ENCODE results near the gene CAPN5.
"Not testable (repeated sequence)": the region's sequence is repeated elsewhere in the genome, so short reads cannot be mapped to it uniquely, and the experiment has no call there.

CAPN5 gene

DNA sequence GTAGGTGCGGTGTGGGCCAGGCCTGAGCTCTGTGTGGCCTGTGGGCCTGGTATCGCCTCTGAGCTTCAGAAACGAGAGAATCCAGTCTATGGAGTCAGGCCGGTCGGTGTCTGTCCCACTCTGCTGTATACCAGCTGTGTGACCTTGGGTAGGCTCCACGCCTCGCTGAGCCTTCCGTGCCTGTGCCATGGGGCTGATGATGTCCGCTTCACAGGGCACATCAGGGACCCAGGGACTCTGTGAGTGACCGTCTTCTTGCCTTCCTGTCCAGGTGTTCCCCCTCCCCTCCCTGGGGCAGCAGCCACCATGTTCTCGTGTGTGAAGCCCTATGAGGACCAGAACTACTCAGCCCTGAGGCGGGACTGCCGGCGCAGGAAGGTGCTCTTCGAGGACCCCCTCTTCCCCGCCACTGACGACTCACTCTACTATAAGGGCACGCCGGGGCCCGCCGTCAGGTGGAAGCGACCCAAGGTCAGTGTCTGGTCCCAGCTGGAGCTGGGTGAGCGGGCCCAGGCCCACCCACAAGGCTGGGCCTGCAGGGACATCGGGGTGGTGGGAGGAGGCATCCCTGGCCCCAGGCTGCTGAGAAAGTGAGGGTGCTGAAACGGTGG lies 17.9 kb downstream of the CAPN5 start:
- no peak for DNase-seq (ENCODE audit: low spot score)

DNA sequence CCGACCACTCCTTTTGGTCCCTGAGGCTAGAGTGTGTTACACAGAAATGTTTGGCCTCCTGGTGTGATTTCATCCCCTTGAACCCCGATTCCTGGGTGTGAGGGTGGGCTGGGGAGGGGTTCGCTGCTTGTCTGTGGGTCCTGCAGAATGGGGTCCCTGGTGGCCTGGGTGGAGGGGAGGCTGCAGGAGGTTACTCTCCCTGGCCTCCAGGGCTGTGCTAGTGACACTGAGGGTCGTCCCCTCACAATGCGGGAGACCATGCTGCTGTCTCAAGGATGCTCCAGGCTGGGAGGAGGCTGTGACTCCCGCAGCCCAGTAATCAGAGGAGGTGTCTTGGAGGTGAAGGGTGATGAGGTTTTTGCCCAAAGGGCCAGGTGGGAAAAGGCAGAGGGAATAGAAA lies 18.9 kb downstream of the CAPN5 start:
- DNase-seq (ENCODE audit: low spot score): no peak

DNA sequence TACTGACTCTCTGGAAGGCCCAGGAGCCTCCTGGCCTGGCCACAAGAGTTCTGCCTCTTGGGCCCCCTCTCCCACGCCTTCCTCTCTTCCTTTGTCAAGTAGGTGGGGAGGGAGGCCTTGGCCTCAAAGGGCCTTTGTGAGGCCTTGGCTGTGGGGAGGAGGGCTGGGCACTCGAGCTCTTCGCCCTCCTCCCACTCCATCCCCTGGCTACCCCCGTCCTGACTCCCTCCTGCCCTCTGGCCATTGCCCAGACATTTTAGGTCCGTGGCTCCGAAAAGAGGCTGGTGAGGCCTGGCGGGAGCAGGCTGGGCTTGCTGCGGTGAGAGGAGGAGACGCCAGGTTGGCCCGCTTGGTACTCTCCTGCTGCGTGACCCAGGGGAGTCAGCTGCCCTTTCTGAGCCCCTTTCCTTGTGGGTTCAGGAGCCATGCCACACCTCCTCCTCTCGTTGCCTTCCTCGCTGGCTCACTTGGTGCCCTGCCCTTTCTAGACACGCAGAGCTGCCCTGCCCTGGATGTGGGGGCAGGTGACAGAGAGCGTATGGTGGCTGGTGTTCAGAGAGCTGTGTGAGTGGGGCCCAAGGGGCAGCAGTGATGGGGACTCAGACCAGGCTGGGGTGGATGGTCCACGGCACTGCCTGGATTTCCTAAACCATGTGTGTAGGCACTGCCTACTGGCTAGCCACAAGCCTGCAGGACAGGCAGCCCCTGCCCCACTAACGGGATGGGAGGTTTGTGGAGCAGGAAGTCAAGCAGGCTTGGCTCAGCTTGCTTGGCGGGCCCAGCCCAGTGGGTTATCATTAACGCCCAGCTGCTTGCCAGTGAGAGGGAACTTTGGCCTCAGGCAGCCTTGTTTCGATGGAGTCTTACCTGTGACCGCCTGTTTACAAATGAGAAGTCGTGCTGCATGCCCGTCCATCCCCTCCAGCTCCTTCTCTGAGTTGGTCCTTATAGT lies 20.0 kb downstream of the CAPN5 start:
- DNase-seq (ENCODE audit: low spot score): no peak

DNA sequence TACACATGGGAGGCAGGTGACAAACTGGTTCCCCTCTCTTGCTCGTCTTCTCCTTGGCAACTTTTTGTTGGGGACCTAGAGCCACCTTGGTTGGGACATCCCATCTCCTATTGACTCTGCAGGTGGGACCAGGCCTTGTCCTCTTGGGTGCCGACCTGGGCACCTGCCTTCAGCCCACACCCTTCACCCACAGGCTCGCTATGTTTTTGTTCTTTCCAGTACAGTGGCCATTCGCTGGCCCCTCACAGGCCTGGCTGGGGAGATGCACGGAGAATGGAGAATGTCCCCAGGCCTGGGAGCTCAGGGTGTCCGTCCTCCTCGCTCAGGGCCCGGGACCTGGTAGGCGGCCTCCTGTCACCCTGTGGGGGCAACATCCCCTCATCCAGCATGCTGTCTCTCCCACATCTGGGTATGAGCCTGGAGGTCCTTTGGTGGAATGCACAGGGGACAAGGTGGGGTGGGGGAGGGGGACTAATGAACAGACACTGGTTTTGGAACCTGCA lies 21.0 kb downstream of the CAPN5 start:
- DNase-seq (ENCODE audit: low spot score): no peak

DNA sequence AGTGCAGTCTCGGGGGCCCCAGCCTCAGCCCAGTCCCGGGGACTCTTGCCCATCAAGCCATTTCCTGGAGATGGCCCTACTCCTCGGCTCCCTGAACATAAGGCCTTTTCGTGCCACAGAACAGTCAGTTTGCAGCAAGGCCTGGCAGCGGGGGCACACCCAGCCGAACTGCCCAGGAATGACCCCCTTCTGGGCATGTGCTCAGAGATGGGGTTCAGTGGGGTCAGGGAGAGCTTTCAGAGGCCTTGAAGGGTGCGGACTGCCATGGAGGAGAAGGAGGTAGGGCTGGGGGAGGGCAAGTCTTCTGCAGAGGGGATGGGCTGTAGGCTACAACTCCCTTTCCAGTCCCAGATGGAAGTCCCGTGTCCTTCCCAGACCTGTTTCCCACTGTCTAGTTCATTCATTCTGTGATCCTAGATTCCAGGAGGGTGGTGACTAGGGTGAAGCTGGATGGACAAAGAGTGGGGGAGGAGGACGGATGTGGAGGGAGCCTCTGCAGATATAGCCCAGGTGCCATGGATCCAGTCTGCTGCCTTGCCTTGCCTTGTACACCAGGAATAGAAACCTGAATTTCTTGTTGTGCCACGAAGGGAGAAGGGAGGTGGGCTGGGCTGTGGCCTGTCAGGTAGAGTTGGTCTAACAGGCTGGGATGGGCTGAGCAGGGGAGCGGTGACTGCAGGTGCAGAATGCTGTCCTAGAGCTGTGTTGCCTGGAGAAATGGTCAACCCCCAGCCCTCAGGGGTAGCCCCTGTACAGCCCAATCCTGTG lies 21.6 kb downstream of the CAPN5 start:
- no peak for DNase-seq (ENCODE audit: low spot score)

DNA sequence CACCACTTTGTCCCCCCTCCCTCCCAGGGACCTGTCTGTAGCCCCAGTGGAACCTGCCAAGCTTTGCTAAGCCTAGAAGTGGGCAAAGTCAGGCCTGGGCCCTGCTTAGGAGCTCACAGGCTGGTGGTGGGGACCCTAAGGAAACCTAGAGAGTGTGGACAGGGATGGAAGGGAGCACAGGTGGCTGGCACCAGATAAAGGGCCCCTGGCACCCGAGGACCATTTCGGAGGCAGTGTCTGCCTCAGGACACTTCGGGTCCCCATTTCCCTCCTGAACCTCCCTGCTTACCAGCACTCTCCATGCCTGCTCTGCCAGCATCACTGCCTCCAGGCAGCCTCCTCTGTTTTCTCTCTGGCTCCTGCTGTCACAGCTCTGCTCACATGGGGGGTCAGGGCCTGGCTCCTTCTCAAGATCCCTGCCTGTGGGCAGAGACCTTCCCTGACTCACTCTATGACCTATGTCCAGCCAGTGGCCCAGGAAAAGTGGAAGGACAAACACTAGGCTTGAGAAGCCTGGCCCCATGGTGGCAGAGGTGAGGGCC lies 22.3 kb downstream of the CAPN5 start:
- no peak for DNase-seq (ENCODE audit: low spot score)

DNA sequence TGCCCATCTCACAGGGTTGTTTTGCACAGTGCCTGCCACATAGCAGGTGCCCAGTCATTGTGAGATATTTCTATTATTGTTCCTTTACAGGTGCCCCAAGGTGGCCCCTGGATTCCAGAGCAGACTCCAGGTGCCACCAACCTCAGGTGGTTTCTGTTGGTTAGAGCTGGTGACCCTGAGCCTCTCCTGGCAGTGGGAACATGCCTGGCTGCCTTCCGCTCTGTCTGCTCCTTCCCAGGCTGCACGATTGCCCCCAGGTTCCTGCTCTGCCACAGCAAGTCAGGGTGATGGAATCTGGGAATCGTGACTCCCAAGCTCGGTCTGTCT lies 23.2 kb downstream of the CAPN5 start:
- no peak for DNase-seq (ENCODE audit: low spot score)

DNA sequence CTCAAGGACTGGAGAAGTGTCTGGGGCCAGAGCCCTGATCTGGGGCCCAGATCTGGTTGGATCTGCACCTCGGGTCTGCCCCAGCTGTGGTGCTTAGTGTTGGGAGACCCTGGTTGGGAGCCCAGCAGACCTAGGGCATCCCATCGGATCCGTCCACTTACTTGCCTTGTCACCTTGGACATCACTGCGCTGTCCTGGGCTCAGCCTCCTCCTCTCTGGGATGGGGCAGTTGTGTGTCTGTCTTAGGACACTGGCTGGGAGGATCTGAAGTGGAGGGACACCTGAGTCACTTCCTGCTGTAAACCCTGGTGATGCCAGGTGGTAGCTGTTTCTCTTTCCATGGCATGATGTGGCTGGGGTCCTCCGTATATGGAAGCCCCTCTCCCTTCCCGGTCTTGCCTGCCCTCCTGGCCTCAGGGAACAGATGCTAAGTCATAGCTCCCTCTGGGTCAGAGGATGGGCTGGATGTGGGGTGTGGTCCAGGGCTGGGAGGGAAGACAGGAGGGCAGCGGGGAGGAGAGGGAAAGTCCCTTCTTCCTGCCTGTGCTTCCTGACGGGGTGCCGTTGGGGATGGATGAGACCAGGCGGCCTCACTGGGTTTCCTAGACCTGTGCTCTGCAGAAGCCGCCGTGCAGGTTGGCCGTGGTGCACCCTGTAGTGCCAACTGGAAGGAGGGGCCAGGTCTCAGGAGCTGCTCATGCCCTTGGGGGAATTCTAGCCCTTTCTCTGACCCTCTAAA lies 23.8 kb downstream of the CAPN5 start:
- DNase-seq (ENCODE audit: low spot score): no peak

DNA sequence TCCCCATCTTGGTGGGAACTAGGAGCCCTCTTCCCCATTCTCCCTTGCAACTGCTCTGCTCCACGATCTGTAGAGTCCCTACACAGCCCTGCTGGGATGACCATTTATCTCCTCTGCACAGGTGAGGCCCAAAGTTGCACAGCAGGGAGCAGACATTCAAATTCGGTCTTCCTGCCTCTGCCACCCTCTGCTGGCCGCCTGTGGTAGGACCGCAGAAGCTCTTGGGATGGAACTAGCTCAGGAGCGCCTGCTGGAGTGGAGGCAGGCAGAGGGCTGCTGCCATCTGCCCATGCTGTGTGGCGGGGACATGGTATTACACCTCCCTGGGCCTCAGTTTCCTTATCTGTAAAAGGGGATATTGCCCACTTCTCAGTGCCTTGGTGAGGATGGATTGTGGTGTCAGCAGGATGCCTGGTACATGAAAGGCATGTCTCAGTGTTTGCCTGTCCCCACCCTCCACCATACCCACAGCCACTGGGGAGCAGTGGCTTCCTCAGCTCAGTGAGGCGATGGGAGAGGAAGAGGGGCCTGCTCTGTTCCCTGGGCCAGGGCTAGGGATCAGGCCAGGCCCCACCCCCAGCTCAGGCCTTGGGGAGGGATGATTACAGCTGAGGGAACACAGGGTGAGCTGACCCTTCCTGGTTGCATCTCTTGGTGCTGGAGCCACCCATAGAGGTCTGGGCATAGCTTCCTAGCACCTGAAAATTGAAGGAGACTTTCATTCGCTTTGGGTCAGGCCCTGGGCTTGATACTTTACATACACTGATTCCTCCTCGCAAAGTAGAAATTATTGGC lies 24.6 kb downstream of the CAPN5 start:
- DNase-seq (ENCODE audit: low spot score): peak; percentile 96

DNA sequence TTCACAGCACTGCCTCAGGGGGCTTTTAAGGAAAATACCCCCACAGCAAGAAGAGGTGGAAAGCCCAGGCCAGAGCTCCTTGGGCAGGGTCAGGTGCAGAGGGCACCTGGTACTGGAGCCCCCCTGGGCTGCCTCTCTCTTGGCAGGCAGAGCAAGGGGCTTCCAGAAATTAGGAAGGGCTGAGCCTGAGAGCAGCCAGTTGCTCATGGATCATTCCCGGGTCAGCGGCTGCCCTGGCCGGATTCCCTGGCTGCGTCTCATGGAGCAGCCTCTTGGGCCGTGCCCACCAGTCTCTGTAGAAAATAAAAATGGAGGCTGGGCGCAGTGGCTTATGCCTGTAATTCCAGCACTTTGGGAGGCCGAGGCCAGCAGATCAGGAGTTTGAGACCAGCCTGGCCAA lies 25.6 kb downstream of the CAPN5 start:
- DNase-seq (ENCODE audit: low spot score): no peak

DNA sequence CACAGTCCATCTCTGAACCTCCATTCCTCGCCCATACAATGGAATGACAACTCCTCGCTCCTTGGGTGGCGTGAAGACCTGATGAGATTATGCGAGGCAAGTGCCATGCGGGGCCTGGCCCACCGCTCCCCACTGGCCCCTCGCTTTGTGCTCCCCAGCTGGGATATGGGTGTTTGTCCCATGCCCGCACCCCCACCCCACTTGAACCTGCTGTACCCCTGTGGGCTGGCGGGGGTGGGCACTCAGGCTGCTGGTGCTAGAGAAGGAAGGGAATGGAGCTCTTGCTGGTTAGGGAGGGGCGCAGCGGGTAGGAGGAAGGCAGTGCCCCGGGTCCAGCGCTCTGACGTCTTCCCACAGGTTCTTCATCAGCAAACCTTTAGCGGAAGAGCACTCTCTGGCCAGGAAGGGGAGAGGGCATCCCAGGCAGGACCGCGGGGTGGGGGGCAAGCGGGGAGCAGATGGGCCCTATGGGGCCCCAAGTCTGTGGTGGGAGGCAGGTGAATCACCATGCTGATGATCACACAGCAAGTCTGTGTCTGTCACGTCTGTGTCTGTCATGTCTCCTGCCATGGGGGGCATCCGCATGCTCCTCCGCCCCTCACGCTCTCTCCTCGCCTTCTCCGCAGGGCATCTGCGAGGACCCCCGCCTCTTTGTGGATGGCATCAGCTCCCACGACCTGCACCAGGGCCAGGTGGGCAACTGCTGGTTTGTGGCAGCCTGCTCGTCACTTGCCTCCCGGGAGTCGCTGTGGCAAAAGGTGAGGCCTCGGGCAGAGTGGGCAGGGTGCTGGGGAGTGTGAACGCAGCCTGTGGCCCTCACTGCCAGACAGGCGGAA lies 26.5 kb downstream of the CAPN5 start:
- DNase-seq (ENCODE audit: low spot score): no peak

DNA sequence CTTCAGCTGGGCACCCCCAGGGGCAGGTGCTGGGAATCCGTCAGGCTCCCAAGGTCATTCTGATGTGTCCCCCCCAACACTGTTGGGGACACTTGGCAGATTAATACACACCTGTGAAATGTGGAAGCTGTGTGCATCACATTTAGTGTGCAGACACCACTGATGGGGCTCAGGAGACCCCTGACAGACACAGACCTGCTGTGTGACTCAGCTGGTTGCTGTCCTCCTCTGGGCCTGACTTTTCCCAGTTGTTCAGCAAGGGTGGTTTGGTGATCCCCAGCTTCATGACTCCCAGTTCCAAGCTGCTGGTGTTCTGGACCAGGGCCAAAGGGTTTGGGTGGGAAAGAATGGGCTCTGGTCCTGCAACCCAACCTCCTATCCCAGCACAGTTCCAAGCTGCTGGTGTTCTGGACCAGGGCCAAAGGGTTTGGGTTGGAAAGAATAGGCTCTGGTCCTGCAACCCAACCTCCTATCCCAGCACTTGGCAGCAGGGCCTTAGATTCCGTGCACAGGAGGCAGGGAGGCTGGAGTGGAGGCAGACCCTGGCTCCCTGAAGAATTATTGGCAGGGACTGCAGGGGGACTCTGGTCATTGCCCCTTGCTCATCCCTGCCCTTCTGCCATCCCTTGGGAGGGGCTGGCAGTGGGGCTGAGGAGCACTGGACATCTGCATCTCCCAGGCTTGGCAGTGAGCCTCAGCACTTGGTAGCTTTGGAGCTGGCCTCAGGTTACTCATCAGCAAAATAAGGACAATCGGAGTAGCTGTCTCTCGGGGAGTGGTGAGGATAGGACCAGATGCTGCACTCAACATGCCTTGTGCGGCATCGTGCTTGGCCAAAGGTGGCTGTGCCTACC lies 27.4 kb downstream of the CAPN5 start:
- DNase-seq (ENCODE audit: low spot score): no peak

DNA sequence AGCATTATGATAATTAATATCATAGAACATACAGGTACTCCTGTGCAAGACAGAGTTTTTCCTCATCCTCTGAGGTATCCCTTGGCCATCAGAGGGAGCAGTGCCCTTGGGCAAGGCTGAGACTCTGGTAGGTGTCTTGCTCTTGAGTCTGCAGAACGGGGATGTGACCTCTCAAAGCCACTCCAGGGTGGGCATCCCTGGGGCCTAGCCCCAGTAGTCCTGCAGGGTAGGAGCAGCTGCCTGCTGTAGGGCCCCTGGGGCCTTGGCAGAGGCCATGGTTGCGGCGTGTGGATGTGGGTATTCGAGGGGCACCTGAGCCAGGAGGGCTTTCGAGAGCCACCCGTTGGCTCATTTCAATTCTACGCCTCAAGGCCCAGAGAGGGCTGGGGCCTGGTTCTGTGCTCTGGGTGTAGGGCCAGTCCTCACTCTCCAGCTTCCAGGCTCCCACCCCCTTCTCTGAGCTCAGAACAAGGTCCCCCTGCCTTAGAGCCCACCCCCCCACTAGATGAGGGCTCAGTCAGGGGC lies 28.1 kb downstream of the CAPN5 start:
- DNase-seq (ENCODE audit: low spot score): no peak

DNA sequence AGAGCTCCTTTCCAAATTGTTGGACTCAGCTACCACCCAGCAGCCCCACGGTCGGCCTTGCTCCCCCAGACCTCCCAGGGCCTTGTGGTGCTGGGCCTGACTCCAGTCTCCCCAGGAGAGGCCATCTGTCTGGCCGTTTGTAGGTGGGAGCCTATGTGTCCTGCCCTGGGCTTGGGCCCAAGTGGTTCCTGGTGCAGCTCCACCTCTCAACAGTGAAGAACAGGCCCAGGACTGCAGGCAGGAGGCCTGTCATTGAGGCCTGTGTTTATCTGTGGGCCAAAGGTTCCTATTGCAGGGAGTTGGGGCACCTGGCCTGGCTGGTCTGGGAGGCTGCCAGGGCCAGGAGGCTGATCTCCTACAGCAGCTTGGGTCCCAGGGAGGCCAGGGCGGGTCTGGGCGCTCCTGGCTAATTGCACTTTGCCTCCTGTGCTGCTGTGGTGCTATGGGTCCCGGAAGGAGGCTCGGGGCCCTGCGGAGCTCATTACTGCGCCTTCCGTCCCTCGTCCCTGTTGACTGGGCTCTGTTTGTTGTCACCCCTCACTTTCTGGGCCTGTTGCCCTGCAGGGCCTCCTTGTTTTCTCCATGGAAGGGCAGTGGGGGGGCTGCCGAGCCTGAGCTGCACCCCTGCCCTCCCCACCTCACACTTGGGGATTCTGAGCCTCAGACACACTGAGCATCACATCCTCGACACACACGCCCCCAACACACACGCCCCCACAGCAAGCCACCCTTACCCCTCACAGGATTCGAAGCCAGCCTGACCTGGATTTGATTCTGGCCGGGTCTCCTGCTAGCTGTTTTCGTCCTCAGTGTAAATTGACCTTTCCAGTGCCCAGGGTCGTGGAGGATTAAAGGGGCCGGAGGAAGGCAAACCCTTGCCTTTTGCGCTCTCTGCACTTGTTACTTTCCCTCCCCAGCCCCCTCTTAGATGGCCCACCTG lies 29.1 kb downstream of the CAPN5 start:
- peak; percentile 59 for DNase-seq (ENCODE audit: low spot score)

DNA sequence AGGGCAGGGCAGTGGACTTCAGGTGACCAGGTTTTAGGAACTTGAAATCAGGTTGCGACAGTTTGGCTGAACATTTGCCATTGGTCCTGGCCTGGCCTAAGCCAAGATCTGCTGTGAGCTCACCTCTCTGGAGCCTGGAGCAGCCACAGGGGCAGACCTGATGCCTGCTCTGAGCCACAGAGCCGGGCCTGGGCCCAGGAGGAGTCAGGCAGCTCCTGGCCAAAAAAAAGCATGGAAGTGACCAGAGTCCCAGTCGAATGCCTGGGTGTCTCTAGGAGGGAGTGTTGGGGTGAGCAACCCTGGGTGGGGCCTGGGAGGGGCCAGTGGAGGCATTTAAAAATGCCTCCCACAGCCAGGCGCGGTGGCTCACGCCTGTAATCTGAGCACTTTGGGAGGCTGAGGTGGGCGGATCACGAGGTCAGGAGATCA lies 29.8 kb downstream of the CAPN5 start:
- no peak for DNase-seq (ENCODE audit: low spot score)

DNA sequence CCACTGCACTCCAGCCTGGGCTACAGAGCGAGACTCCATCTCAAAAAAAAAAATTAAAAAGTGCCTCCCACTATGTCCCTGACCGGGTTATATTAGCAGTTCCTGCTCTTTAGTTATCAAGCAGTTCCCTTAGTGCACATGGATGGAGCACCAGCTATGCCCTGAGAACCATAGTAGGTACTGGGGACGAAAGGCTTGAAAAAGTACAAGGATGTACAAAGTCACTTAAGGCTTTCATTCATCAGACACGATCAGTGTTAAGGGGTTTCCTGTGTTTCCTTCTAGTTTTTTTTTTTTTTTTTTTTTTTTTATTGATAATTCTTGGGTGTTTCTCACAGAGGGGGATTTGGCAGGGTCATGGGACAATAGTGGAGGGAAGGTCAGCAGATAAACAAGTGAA lies 30.4 kb downstream of the CAPN5 start:
- not testable (repeated sequence) for DNase-seq (ENCODE audit: low spot score)

DNA sequence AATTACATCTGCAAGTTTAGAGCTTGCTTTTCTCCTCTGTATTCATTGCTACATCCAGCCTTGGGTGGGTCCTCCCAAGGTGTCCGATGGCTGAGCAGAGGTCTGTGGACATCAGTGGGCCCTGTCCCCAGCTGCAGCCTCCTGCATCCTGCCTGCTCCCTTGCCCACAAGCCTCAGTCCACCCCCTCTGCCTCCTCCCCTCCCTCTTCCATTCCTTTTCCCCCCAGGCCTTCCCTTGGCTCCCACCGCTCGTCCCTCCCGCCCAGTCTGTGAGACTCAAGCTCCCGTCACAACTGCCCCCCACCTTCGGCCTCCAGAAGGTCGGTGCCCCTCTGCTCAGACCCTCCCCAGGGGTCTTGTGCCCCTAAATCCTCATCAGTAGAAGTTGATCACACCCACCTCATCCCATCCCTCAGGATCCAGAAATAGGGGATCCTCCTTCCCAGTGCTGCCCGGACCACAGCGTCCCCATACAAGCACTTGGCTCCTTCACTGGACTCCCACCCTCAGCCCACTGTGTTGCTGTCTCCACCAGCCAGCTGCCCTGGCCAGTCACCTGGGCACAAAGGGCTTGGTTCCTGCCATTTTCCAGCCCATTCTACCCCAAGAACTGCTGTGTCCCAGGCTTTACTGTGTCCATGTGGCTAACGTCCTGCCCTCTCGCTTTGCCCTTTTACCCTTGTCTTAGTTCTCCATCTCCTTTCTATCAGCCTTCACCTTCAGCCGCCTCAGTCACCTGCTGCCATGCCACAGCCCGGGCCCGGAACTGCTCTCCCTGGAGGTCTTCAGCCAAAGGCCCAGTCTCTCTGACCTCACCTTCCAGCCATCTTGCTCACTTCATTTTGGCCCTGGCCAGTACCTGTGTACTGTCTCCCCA lies 33.6 kb downstream of the CAPN5 start:
- DNase-seq (ENCODE audit: low spot score): no peak

All from HuH-7.5 (cell line).